NCI-H2196 treated with DMSO at 0.1 percent for 48 hours (cell line): ENCODE data around the gene COQ9.
"Not testable (repeated sequence)": the region's sequence is repeated elsewhere in the genome, so short reads cannot be mapped to it uniquely, and the experiment has no call there.

Experiments used
- DNase-seq: peaks from one replicate; lab custom pipeline; 2025; ENCODE audit not compliant: unreplicated experiment; lab: John Stamatoyannopoulos, UW

Gene COQ9

GRCh38 chr16:57447186-57447962 lies at the start of gene COQ9, which contains the start of gene CIAPIN1:
COQ9 (plus strand) TSS chr16:57447479; CDS start chr16:57447506, 27 bp downstream.
CIAPIN1 (minus strand) TSS chr16:57447385; CDS start chr16:57440928, 6,457 bp downstream.
- DNase-seq = peak; percentile 47

- DNase-seq = not testable (repeated sequence)
These were observed 49.8 kb upstream of the COQ9 start for GRCh38 chr16:57397493-57397892.

DNA sequence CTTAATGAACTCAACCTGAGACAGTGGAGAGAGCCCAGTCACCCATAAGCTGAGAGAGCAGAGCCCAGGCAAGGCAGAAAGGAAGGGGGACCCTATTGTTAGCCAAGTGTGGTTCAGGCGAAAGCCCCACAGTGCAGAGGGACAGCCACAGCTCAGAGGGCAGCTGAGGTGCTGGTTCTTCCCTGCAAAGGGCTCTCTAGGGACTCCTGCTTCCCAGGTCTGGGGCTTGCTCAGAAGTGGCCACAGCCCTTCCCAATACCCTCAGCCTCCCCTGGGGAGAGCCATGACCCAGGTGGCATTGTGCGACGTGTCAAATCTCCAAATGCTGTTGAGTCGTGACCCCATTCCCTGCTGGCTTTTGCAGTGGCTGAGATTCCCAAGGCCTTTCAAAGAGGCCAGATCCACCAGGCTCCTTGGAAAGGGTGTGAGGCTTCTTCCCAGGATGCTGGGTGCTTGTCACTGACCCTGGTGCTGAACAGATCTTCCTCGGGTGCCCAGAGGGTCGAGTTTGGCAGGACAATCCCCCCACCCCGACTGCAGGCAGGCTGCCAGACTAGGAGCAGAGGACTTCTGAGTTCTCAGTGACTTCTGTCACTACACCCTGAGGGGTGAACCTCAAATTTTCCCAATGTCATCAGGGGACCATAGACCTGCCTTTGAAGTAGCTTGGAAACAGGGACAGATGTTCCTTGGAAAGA lies 45.2 kb upstream of the COQ9 start:
- DNase-seq = no peak

DNA sequence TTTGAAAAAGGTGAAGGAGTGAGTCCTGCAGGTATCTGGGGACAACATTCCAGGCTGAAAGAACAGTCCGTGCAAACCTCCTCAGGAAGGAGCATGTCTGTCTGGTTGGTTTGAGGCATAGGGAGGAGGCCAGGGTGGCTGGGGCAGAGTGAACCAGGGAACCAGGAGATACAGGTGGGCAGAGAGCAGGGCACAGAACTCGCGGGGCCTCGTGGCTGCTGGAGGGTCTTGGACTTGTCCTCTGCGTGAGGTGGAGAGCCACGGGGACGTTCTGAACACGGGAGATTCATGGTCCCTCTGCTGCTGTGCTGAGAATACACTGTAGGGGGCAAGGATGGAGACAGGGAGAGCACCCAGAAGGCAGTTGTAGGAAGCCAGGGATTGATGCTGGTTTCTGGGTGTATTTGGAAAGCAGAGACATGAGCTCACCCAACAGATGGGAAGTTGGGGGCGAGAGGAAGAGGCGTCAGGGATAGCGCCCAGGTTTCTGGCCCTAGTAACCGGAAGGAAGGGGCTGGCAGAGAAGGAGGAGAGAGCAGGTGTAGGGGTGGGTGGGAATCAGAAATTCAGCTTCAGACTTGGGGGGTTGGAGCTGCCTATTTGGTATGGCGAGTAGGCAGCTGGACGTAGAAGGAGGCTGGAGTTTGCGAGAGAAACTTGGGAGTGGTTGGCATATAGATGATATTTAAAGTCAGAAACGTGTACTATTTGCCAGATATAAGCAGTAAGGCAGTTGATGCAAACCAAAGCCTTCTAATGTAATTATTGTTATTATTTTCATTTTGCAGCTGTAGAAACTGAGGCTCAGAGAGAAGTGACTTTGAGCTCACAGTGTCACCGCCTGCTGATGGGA lies 43.1 kb upstream of the COQ9 start, which contains the start of gene CCL17:
TSS of gene CCL17 (plus strand) at position 803 of the 853 bp plus-strand sequence. CDS start 9,166 bp downstream, outside the sequence.
- DNase-seq = no peak

DNA sequence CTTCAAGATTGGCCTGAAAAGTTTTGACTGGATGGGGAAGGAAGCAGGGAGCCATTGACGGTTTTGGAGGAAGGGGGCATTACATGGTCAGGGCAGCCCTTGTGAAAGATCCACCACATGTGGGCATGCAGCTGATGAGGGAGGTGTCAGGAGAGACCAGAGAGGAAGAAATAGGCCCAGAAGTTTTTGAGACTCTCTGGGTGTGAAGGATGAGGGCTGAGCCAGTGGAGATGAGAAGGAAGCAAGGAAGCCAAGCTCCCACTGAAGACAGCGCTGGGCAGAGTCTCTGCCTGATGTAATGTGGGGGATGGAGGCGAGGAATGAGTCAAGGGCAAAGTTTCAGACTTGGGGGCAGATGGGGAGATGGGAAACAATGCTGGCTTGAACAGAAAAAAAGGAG lies 42.2 kb upstream of the COQ9 start:
- DNase-seq = no peak

DNA sequence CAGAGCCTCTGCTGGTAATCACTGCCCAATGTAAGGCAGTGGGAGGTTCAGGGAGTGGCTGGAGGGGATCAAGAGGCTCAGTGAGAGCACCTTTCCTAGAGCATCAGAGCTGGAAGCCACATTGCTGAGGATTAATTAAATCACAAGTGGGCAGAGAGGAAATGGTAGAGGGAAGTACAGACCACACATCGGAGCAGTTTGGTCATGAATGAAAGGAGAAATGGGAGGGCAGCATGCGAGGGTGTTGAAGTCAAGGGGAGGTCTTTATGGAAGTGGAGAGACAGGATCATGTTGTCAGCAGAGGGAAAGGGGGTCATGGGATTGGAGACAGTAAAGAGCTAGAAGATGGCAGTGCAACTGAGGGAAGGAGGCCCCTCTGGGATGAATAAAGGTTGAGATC lies 40.4 kb upstream of the COQ9 start:
- no peak for DNase-seq

- no peak for DNase-seq
These were observed 39.5 kb upstream of the COQ9 start for GRCh38 chr16:57407521-57408353.

- DNase-seq = no peak
These were observed 38.2 kb upstream of the COQ9 start for GRCh38 chr16:57409065-57409464.

GRCh38 chr16:57409870-57410587 lies 37.2 kb upstream of the COQ9 start:
- no peak for DNase-seq

DNA sequence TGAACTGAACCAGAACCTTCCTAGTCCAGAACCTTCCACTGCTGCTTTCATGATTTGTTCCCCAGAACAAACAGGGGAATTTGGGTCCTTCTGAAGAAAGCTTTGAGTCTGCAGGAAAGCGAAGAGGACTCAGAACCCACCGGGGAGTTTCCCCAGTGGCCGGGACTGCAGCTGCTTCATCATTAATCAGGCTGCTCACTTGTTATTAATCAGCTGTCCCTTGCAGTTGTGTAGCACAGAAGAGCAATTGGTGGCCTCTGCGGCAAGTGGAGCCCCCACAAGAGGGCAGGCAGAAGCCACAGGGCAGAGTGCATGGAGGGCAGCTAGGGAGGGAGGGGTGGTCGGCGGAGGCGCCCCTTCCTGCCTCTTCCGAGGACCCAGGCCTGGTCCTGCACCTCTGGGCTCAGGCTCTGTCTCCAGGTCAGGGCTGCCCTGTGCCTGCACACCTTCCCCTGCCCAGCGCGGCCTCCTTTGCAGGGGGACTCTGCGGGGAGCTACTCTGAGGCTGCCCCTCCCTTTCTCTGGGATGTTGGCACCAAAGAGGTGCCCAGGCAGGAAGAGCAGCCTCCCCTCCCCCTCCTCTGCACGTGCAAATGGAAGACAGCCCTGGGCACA lies 35.8 kb upstream of the COQ9 start:
- no peak for DNase-seq

DNA sequence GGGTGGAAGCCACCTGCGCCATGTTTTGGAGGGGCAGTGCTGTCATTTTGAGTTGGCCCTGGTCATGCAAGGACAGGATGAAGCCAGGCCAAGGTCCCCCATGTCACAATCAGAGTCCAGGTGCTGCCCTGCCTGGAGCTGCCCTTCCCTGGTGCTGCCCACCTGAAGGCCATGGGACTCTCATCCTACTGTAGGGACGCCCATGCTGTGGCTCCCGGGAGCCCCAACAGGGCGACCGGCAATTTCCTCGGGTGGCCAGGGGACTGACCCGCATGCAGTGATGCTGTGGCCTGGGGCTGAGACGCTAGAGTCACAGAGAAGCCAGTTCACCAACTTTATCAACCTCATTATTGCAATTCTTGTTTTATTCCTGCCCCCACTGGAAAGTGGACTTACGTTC lies 34.7 kb upstream of the COQ9 start:
- DNase-seq = no peak

- DNase-seq = no peak
These were observed 34.0 kb upstream of the COQ9 start for GRCh38 chr16:57413301-57413730.

DNA sequence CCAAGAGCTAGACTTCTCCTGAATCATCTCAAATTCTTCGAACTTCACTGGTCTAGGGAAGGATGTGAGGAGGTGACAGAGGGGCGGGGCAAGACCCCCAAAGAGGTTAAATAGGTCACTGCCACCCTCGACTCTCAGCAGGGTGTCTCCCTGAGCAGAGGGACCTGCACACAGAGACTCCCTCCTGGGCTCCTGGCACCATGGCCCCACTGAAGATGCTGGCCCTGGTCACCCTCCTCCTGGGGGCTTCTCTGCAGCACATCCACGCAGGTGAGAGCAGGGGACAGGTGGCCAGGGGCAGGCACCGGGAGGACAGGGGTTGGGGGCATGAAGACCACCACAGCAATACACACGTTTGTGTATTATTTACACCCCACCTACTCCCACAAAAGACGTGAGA lies 33.5 kb upstream of the COQ9 start:
- no peak for DNase-seq

- no peak for DNase-seq
These were observed 31.2 kb upstream of the COQ9 start for GRCh38 chr16:57416084-57416483.

DNA sequence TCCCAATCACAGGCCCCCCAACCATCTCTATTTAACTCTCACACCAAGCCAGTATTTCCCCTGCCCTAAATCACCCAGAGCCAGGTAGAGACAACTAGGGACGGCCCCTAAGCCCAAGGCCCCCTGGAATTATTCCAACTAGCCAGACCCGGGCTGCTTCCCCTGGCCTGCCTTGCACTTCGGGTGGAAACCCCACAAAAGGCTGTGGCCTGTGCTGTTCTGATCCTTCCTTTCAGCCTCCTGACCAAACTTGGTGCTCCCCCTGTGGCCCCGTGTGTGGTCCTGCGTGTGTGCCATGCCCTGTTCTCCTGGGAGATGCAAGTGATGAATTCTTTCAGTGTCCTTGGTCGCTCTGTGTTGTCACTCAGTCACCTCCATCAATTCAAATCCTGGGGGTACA lies 27.8 kb upstream of the COQ9 start:
- DNase-seq = no peak

GRCh38 chr16:57422026-57422944 lies 25.0 kb upstream of the COQ9 start:
- DNase-seq = no peak

DNA sequence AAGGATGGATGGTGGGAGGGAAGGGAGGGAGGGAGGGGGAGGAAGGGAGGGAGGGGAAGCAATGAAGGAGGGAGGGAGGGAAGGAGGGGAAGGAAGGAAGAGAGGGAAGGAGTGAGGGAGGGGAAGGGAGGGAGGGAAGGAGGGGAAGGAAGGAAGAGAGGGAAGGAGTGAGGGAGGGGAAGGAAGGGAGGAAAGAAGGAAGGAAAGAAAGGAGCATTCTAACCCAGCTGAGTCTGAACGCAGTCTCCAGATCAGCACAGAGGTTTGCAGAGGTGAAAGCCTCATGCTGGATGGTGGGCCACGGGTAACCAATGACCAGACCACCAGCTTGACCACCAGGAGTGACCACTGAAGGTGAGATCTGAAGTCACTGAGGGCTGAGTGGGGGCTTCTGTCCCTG lies 24.1 kb upstream of the COQ9 start:
- no peak for DNase-seq

DNA sequence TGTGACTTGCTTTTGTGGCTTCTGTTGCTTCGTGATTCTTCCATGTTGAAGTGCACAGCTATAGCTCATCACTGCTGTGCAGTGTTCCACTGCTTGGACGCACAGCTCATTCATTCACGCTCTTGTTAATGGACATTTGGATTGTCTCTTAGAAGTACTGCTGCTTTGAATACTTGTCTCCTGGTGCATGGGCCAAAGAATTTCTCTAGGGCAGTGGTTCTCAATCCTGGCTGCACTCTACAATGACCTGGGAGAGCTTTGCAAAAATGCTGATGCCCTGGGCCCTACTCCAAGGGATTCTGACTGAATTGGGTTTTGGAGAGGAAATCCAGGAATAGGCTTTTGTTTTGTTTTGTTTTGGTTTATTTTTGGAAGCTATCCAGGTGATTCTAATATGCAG lies 22.7 kb upstream of the COQ9 start:
- no peak for DNase-seq
